Adrenal gland (tissue), 5 donors: ENCODE results near the gene CDK14.

ENCODE experiments used
- CTCF ChIP-seq, 6 experiments: fragments of 450-650 bp in 4 of 6; fragments of 200-600 bp in 2 of 6; sonication (generic) in 1 of 6; IDR thresholded peaks; 1 replicate in 5 of 6; 2 replicates in 1 of 6; pipeline versions ENCODE4 v1.5.1 to v1.8.0; 2016 to 2021; ENCODE audit warnings: antibody characterized with exemption in 6 of 6, mild to moderate bottlenecking in 2 of 6, moderate library complexity in 1 of 6
- POLR2A ChIP-seq, 2 donors: fragments of 450-650 bp; IDR thresholded peaks; one replicate each; pipeline ENCODE4 v1.6.1; 2017; ENCODE audit warnings: antibody characterized with exemption in 2 of 2, mild to moderate bottlenecking in 2 of 2, moderate library complexity in 1 of 2
- donor health status: DM: no; HTN: no; CAD: no.

- no peak for TF ChIP-seq POLR2A (IDR thresholded peaks at IDR 0.05)
- no peak for TF ChIP-seq CTCF (IDR thresholded peaks at IDR 0.05)
These were observed 130.0 kb downstream of the CDK14 start for GRCh38 chr7:90726120-90726519.
